Liver (tissue), 9 donors: Measurements from ENCODE around the gene POLN. TPM values are rescaled to one million over a fixed set of nuclear protein-coding genes. Genes with fewer than 3 reads are reported as not detected.

Experiments used
- DNase-seq: peaks from one replicate; pipeline ENCODE4 v3.0.0-alpha.2; 2017; ENCODE audit warnings: low spot score
- H3K27ac ChIP-seq, 2 donors: one replicate each; pipeline ENCODE4 v1.7.0; 2013; ENCODE audit warnings: inconsistent platforms in 2 of 2, low read length in 2 of 2, control low read depth in 1 of 2, low read depth in 1 of 2, mild to moderate bottlenecking in 1 of 2
- H3K27me3 ChIP-seq, 4 donors: one replicate each; pipeline versions ENCODE4 v1.6.1 to v1.7.0; 2013; ENCODE audit warnings: low read length in 3 of 4, inconsistent platforms in 1 of 4, mild to moderate bottlenecking in 1 of 4, moderate library complexity in 1 of 4; ENCODE audit not compliant: control insufficient read depth in 4 of 4, insufficient read depth in 4 of 4
- H3K36me3 ChIP-seq, 4 donors: one replicate each; pipeline versions ENCODE4 v1.6.1 to v1.7.0; 2013; ENCODE audit warnings: low read length in 3 of 4, mild to moderate bottlenecking in 3 of 4, low read depth in 1 of 4, moderate library complexity in 1 of 4; ENCODE audit not compliant: control insufficient read depth in 4 of 4, insufficient read depth in 3 of 4
- H3K4me1 ChIP-seq, 4 donors: one replicate each; pipeline versions ENCODE4 v1.6.1 to v1.7.0; 2013; ENCODE audit warnings: low read length in 3 of 4, mild to moderate bottlenecking in 3 of 4, moderate library complexity in 1 of 4; ENCODE audit not compliant: control insufficient read depth in 4 of 4, insufficient read depth in 4 of 4
- H3K4me3 ChIP-seq, 3 donors: one replicate each; pipeline versions ENCODE4 v1.6.1 to v1.7.0; 2013; ENCODE audit warnings: low read length in 3 of 3, control low read depth in 1 of 3, low read depth in 1 of 3, mild to moderate bottlenecking in 1 of 3
- H3K9ac ChIP-seq, 2 donors: one replicate each; pipeline ENCODE4 v1.7.0; 2013; ENCODE audit warnings: low read length in 2 of 2, mild to moderate bottlenecking in 2 of 2, moderate library complexity in 2 of 2, control low read depth in 1 of 2, low read depth in 1 of 2
- H3K9me3 ChIP-seq, 4 donors: one replicate each; pipeline versions ENCODE4 v1.6.1 to v1.7.0; 2013; ENCODE audit warnings: low read length in 3 of 4; ENCODE audit not compliant: control insufficient read depth in 4 of 4
- ATF3 ChIP-seq: IDR thresholded peaks from 2 replicates; pipeline ENCODE4 v1.6.1; 2016; ENCODE audit warnings: antibody characterized with exemption
- CTCF ChIP-seq: fragments of 150-350 bp; IDR thresholded peaks from 2 replicates; pipeline ENCODE4 v1.5.1; 2017; ENCODE audit warnings: improper control_type of control experiment, low read depth, low read length; ENCODE audit not compliant: missing input control
- EGR1 ChIP-seq, 2 donors: IDR thresholded peaks; 2 replicates each; pipeline ENCODE4 v1.6.1; 2016 to 2018; ENCODE audit warnings: antibody characterized with exemption in 2 of 2, low read depth in 2 of 2
- FOXA1 ChIP-seq: IDR thresholded peaks from 2 replicates; pipeline ENCODE4 v1.6.1; 2016; ENCODE audit warnings: antibody characterized with exemption
- FOXA2 ChIP-seq: IDR thresholded peaks from 2 replicates; pipeline ENCODE4 v1.6.1; 2016; ENCODE audit warnings: antibody characterized with exemption
- GABPA ChIP-seq, 2 donors: IDR thresholded peaks in 1 of 2; conservative IDR thresholded peaks in 1 of 2; 2 replicates each; pipeline ENCODE4 v1.6.1; 2016; ENCODE audit warnings: antibody characterized with exemption in 2 of 2, mild to moderate bottlenecking in 1 of 2, moderate library complexity in 1 of 2
- HNF4A ChIP-seq, 2 donors: conservative IDR thresholded peaks; 2 replicates each; pipeline ENCODE4 v1.6.1; 2016; ENCODE audit warnings: antibody characterized with exemption in 2 of 2, mild to moderate bottlenecking in 2 of 2
- HNF4G ChIP-seq: IDR thresholded peaks from 2 replicates; pipeline ENCODE4 v1.6.1; 2016; ENCODE audit warnings: antibody characterized with exemption
- JUND ChIP-seq, 2 donors: IDR thresholded peaks; 2 replicates each; pipeline ENCODE4 v1.6.1; 2016; ENCODE audit warnings: antibody characterized with exemption in 2 of 2
- MAX ChIP-seq: IDR thresholded peaks from 2 replicates; pipeline ENCODE4 v1.6.1; 2016; ENCODE audit warnings: antibody characterized with exemption
- NR2F2 ChIP-seq: IDR thresholded peaks from 2 replicates; pipeline ENCODE4 v1.6.1; 2016; ENCODE audit warnings: antibody characterized with exemption
- RAD21 ChIP-seq, 2 donors: IDR thresholded peaks; 2 replicates each; pipeline ENCODE4 v1.6.1; 2016; ENCODE audit warnings: antibody characterized with exemption in 2 of 2, mild to moderate bottlenecking in 2 of 2
- REST ChIP-seq: IDR thresholded peaks from 2 replicates; pipeline ENCODE4 v1.6.1; 2016; ENCODE audit warnings: antibody characterized with exemption, mild to moderate bottlenecking
- RXRA ChIP-seq, 2 donors: IDR thresholded peaks; 2 replicates each; pipeline ENCODE4 v1.6.1; 2017 to 2018; ENCODE audit warnings: antibody characterized with exemption in 2 of 2, mild to moderate bottlenecking in 1 of 2
- SP1 ChIP-seq: IDR thresholded peaks from 2 replicates; pipeline ENCODE4 v1.6.1; 2018; ENCODE audit warnings: antibody characterized with exemption, mild to moderate bottlenecking
- TAF1 ChIP-seq: conservative IDR thresholded peaks from 2 replicates; pipeline ENCODE4 v1.6.1; 2016; ENCODE audit warnings: antibody characterized with exemption, mild to moderate bottlenecking
- YY1 ChIP-seq: IDR thresholded peaks from 2 replicates; pipeline ENCODE4 v1.6.1; 2016; ENCODE audit warnings: antibody characterized with exemption, mild to moderate bottlenecking
- ZBTB33 ChIP-seq: IDR thresholded peaks from 2 replicates; pipeline ENCODE4 v1.6.1; 2016; ENCODE audit warnings: antibody characterized with exemption
- WGBS: extraction: QIAGEN DNeasy Blood & Tissue Kit; methylation state at CpG from one replicate; pipeline ENCODE4 v1.1.7; 2013; 5-methylcytosine and 5-hydroxymethylcytosine counted together
- polyA plus RNA-seq, 2 donors: library from polyadenylated mRNA; stranded (reverse) in 1 of 2; unstranded in 1 of 2; fragments of 200-250 nt in 1 of 2; fragments of >200 nt in 1 of 2; fragmentation: Nextera tagmentation in 1 of 2; extraction: Ambion mirVana in 1 of 2; gene quantifications; one replicate each; pipeline versions ENCODE4 v1.2.1 to v1.2.3, GENCODE V29; 2013 to 2015
- total RNA-seq, 2 donors: library from RNA; depleted of rRNA; stranded (reverse); fragments of >200 nt; gene quantifications; one replicate each; pipeline ENCODE4 v1.2.3, GENCODE V29; 2014
- donor health status: healthy.
- donor health status: healthy.
- donor health status: healthy.
- donor health status: healthy.
- donor health status: healthy.

The POLN gene
- total and polyA plus RNA-seq, 4 donors: 0.44 to 2.3 (median 1.4) TPM

- Histone ChIP-seq H3K36me3 (no peaks in the 10 kb centered on the region), H3K4me3 (no peak overlapping the region), H3K9ac (no peak overlapping the region), H3K9me3 (no peaks in the 10 kb centered on the region), H3K27ac (no peak overlapping the region), H3K4me1 (no peaks in the 10 kb centered on the region), H3K27me3 (no peaks in the 10 kb centered on the region)
- TF ChIP-seq RXRA (IDR thresholded peaks at IDR 0.05) (no peak), RAD21 (IDR thresholded peaks at IDR 0.05) (no peak), JUND (IDR thresholded peaks at IDR 0.05) (no peak), SP1 (no peak), HNF4G (no peak), MAX (no peak), HNF4A (conservative IDR thresholded peaks at IDR 0.05) (no peak), NR2F2 (no peak), FOXA1 (no peak), GABPA (IDR thresholded peaks at IDR 0.05 in 1 of 2, conservative IDR thresholded peaks at IDR 0.05 in 1 of 2) (no peak), FOXA2 (no peak), YY1 (no peak), EGR1 (IDR thresholded peaks at IDR 0.05; ENCODE audit: low read depth in 2 of 2) (no peak), ATF3 (no peak), ZBTB33 (no peak), REST (no peak), TAF1 (no peak), CTCF (no peak)
- DNase-seq: no peak
- 85% methylated on average over 6 of the region's 6 CpGs for WGBS
These were observed 116.1 kb downstream of the POLN start for GRCh38 chr4:2125831-2126230.

GRCh38 chr4:2125023-2125422, 116.9 kb downstream of the POLN start:
- no peak for TF ChIP-seq TAF1
- TF ChIP-seq GABPA (IDR thresholded peaks at IDR 0.05 in 1 of 2, conservative IDR thresholded peaks at IDR 0.05 in 1 of 2): no peak
- TF ChIP-seq JUND (IDR thresholded peaks at IDR 0.05): no peak
- TF ChIP-seq FOXA2: no peak
- TF ChIP-seq FOXA1: no peak
- TF ChIP-seq YY1: no peak
- TF ChIP-seq MAX: no peak
- no peak for TF ChIP-seq HNF4G
- TF ChIP-seq REST: no peak
- no peak for TF ChIP-seq ZBTB33
- TF ChIP-seq NR2F2: no peak

More at GRCh38 chr4:2125023-2125422, 116.9 kb downstream of the POLN start:
- H3K9ac ChIP-seq: no peak overlapping the region
- H3K4me1 ChIP-seq: no peaks in the 10 kb centered on the region
- no peaks in the 10 kb centered on the region for H3K9me3 ChIP-seq
- no peaks in the 10 kb centered on the region for H3K27me3 ChIP-seq
- no peaks in the 10 kb centered on the region for H3K36me3 ChIP-seq
- 98% methylated on average over 4 of the region's 4 CpGs for WGBS
- H3K27ac ChIP-seq: no peak overlapping the region
- DNase-seq: no peak
- H3K4me3 ChIP-seq: no peak overlapping the region
